Panc1 (cell line): ENCODE results near the gene KRTAP3-3. TPM values are rescaled to one million over a fixed set of nuclear protein-coding genes. Genes with fewer than 3 reads are reported as not detected.

ENCODE experiments used
- ATAC-seq: fragments of 200-7000 bp; cut with Tn5 transposase; 2 replicates; pipeline ENCODE4 v1.9.1; 2020; ENCODE audit warnings: mild to moderate bottlenecking, moderate library complexity
- BruUV-seq: library from RNA; stranded (reverse); fragments of 400-500 nt; replicated peaks from 2 replicates; lab custom pipeline; 2021; lab: Mats Ljungman, UMichigan
- CTCF ChIA-PET: fragments of 300-600 bp; sonication (Branson Sonifier 250); formaldehyde crosslinking; loops from one replicate; lab custom pipeline; 2022; ENCODE audit warnings: antibody characterized with exemption; lab: Charles Lee
- POLR2A ChIA-PET: fragments of 300-600 bp; sonication (Branson Sonifier 250); formaldehyde crosslinking; loops from one replicate; lab custom pipeline; 2022; ENCODE audit warnings: antibody characterized with exemption; lab: Charles Lee
- DNase-seq: peaks from one replicate; pipeline ENCODE4 v3.0.0-alpha.2; 2010; ENCODE audit warnings: low read depth, low spot score
- H3K27ac ChIP-seq: 2 replicates; pipeline ENCODE4 v1.5.1; 2011; ENCODE audit warnings: mild to moderate bottlenecking, low read length, inconsistent platforms
- H3K27me3 ChIP-seq: fragments of 200-500 bp; sonication (Bioruptor generic); 2 replicates; pipeline ENCODE4 v1.6.0; 2014; ENCODE audit warnings: low read length, inconsistent platforms; ENCODE audit not compliant: control insufficient read depth, insufficient read depth
- H3K36me3 ChIP-seq: fragments of 200-500 bp; sonication (Bioruptor generic); 2 replicates; pipeline ENCODE4 v1.5.1; 2014; ENCODE audit warnings: inconsistent platforms, mild to moderate bottlenecking, low read length, moderate library complexity; ENCODE audit not compliant: control insufficient read depth, insufficient read depth
- H3K4me1 ChIP-seq: 2 replicates; pipeline ENCODE4 v1.5.1; 2011; ENCODE audit warnings: inconsistent platforms, mild to moderate bottlenecking, low read length, moderate library complexity; ENCODE audit not compliant: control insufficient read depth, insufficient read depth
- H3K4me3 ChIP-seq, 2 experiments: 2 replicates each; pipeline ENCODE4 v1.5.1; 2011 to 2012; ENCODE audit warnings: low read depth in 2 of 2, low read length in 2 of 2, mild to moderate bottlenecking in 2 of 2, inconsistent platforms in 1 of 2, moderate library complexity in 1 of 2
- H3K9me3 ChIP-seq: fragments of 200-500 bp; sonication (Bioruptor generic); 2 replicates; pipeline ENCODE4 v1.5.1; 2014; ENCODE audit warnings: low read depth, mild to moderate bottlenecking, inconsistent platforms, low read length, moderate library complexity; ENCODE audit not compliant: control insufficient read depth, insufficient read depth
- CTCF ChIP-seq: fragments of 450-650 bp; IDR thresholded peaks from 2 replicates; pipeline ENCODE4 v1.5.1; 2017; ENCODE audit warnings: mild to moderate bottlenecking
- POLR2AphosphoS5 ChIP-seq: IDR thresholded peaks from 2 replicates; pipeline ENCODE4 v1.6.1; 2012; ENCODE audit warnings: mild to moderate bottlenecking, low read depth, low read length, moderate library complexity
- REST ChIP-seq, 2 experiments: IDR thresholded peaks; 2 replicates each; pipeline ENCODE4 v1.6.1; 2011 to 2012; ENCODE audit warnings: low read depth in 2 of 2, control low read depth in 1 of 2, low read length in 1 of 2, mild to moderate bottlenecking in 1 of 2, moderate library complexity in 1 of 2; ENCODE audit not compliant: insufficient read depth in 1 of 2
- SIN3A ChIP-seq: IDR thresholded peaks from 2 replicates; pipeline ENCODE4 v1.6.1; 2012; ENCODE audit warnings: low read depth, mild to moderate bottlenecking, low read length, moderate library complexity, borderline replicate concordance; ENCODE audit not compliant: insufficient read depth
- TCF7L2 ChIP-seq: IDR thresholded peaks from 2 replicates; pipeline ENCODE4 v1.6.1; 2011; ENCODE audit warnings: mild to moderate bottlenecking, low read depth, low read length, inconsistent platforms
- in situ Hi-C: cut with HindIII; loops from 2 replicates; pipeline ENCODE4 v1.10.0; 2016; ENCODE audit warnings: low sequenced_read_pairs, low pct_unique_long_range_greater_than_20kb
- intact Hi-C: fragments of 100-400 bp; cut with micrococcal nuclease; formaldehyde crosslinking; loops from one replicate; pipeline ENCODE4 v1.10.0; 2022; ENCODE audit not compliant: unreplicated experiment
- total RNA-seq: library from RNA; stranded (reverse); gene quantifications from one replicate; pipeline ENCODE4 v1.2.1, GENCODE V29; 2021; ENCODE audit not compliant: unreplicated experiment

Gene KRTAP3-3
- total RNA-seq, 1 experiment from 2014 or later = not detected

GRCh38 chr17:40975516-40975915 is 18.4 kb downstream of the KRTAP3-3 start:
- BruUV-seq = no TSS peak
- no peak for TF ChIP-seq REST (IDR thresholded peaks at IDR 0.05; ENCODE audit: insufficient read depth in 1 of 2, low read depth in 2 of 2, low read length in 1 of 2)
- no peak for TF ChIP-seq SIN3A
- TF ChIP-seq POLR2AphosphoS5 = no peak
- no peak for TF ChIP-seq CTCF
- no peak for TF ChIP-seq TCF7L2
- no peak for ATAC-seq
- Histone ChIP-seq H3K36me3 (no peaks in the 10 kb centered on the region), H3K27ac (no peak overlapping the region), H3K4me1 (no peaks in the 10 kb centered on the region), H3K27me3 (no peaks in the 10 kb centered on the region; the same call in 1 of the 2 replicates), H3K9me3 (no peaks in the 10 kb centered on the region), H3K4me3 (no peak overlapping the region)
- in situ Hi-C loops = no loop called here
- POLR2A ChIA-PET = no interaction called here
- CTCF ChIA-PET = no interaction called here
- DNase-seq = no peak
- intact Hi-C loops = no loop called here

GRCh38 chr17:40974366-40974765 is 19.6 kb downstream of the KRTAP3-3 start:
- DNase-seq (no peak), ATAC-seq (no peak)
- H3K36me3 ChIP-seq = no peaks in the 10 kb centered on the region
- H3K27me3 ChIP-seq = no peaks in the 10 kb centered on the region; the same call in 1 of the 2 replicates
- H3K4me3 ChIP-seq = no peak overlapping the region
- ChIA-PET CTCF (no interaction called here), POLR2A (no interaction called here)
- BruUV-seq = no TSS peak
- H3K9me3 ChIP-seq = no peaks in the 10 kb centered on the region
- no peaks in the 10 kb centered on the region for H3K4me1 ChIP-seq
- intact Hi-C loops (no loop called here), in situ Hi-C loops (no loop called here)
- TF ChIP-seq SIN3A = no peak
- TF ChIP-seq TCF7L2 = no peak
- TF ChIP-seq CTCF = no peak
- TF ChIP-seq REST (IDR thresholded peaks at IDR 0.05; ENCODE audit: insufficient read depth in 1 of 2, low read depth in 2 of 2, low read length in 1 of 2) = no peak
- TF ChIP-seq POLR2AphosphoS5 = no peak
- no peak overlapping the region for H3K27ac ChIP-seq
